Islet precursor cell (in vitro differentiated cells): ENCODE measurements around the gene EEF2K.

ENCODE experiments used
- DNase-seq: peaks from one replicate; pipeline ENCODE4 v3.0.0-alpha.2; 2018

EEF2K gene

DNA sequence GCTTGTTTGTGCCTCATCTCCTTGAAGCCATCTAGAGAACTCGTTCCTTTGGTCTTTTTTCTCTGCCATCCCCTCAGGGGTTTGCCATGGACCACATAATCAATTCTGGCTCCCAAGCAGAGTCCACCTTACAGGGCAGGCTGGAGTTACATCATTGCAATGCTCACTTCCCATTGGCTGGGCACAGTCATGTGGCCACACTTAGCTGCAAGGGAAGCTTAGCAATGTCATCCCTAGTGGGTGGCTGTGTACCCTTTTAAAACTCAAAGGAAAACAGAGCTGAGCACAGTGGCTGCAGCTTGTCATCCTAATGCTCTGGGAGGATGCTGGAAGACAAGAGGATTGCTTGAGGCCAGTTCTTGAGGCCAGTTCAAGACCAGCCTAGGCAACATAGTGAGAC is 49.3 kb downstream of the EEF2K start:
- DNase-seq: no peak

DNA sequence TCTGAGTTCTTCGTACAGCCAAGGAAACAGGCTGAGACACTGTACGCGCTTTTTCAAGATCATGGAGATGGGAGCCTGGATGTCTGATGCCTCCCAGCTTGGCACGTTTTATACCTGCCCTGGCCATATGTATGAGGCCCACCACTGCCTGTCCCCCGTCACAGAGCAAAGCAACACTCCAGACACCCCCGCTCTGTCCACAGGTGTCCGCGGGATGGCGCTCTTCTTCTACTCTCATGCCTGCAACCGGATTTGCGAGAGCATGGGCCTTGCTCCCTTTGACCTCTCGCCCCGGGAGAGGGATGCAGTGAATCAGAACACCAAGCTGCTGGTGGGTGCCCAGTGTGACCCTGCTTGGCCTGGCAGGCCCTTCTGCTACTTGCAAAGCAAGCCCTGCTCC is 51.4 kb downstream of the EEF2K start:
- DNase-seq: no peak

DNA sequence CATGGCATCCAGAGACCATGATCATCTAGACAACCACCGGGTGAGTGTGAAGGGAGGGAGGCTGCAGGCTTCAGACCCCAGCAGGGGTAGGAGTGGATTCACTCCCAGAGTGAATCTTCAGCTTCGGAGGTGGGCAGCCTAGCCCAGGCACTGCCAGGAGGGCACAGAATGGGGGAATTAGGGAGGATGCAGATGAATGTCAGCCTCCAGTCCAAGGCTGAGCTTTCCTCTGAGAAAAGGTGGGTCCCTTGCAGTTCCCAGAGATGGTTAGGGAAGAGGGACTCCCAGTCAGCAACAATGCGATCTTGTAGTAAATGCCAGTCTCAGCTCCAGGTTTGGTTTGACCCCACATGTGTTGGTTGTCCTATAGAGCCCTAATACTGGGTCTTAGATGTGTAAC is 54.4 kb downstream of the EEF2K start:
- DNase-seq: no peak

DNA sequence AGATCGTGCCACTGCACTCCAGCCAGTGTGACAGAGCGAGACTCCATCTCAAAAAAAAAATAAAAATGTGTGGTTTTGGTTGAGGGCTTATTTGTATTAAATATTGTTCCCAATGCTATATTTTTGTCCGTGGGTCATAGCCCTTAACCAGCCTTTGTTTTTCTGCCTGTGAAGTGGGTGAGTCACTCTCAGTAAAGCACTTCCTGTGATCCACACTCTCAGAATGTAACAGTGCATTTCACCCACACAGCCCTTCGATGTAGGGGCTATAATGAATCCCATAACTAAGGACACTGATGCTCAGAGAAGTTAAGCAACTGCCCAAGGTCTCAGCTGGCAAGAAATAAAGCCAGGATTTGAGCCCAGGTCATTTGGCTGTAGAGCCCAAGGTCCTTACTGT is 56.4 kb downstream of the EEF2K start:
- DNase-seq: no peak

GRCh38 chr16:22264786-22265185 is 58.7 kb downstream of the EEF2K start:
- peak; percentile 75 for DNase-seq

DNA sequence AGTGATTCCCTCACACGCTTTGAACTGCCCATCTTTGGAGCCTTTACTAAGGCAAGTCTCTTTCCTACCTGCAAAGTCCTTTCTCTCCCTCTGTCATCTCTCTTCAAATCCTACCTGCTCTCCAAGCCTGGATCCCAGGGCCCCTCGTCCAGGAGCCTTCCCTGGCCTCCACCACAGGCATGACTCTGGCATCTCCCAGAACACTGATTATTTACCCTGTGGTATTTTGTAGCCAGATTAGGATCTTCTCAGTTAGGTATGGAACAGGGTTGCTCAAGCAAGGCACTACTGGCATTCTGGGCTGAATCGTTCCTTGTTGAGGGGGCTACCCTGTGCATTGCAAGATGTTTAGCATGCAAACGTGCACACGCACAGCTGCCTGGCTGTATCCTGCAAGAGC is 59.3 kb downstream of the EEF2K start:
- DNase-seq: no peak

DNA sequence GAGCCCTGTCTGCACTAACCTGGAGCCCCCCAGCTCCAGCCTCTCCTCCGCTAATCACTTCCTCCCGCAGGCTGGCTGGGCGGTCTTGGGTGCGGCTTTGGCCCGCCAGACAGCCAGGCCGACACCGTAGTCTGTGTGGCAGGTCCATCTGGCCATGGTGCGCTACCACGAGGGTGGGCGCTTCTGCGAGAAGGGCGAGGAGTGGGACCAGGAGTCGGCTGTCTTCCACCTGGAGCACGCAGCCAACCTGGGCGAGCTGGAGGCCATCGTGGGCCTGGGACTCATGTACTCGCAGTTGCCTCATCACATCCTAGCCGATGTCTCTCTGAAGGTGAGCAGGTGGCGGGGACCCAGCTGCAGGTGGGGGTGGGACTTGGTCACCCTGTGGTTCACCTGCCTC is 60.5 kb downstream of the EEF2K start:
- no peak for DNase-seq

DNA sequence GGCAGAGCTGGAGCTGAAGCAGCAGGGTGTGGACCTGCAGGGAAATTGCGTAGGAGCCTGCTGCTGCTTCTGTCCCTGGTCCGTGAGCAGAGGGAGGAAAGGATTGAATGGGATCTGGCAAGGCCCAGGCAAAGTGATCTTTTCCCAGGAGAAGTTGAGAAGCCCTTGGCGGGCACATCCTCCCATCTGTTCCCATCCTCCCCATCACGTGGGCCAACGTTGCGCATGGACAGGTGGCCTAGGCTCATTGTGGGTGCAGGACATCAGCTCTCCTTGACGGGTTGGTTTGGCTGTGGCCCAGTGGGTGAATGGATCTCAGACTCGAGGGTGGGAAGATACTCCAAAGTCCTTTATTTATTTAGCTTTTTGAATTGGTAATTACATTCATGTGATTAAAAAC is 61.7 kb downstream of the EEF2K start:
- no peak for DNase-seq

- DNase-seq: no peak
Observed at GRCh38 chr16:22270525-22270924, 64.4 kb downstream of the EEF2K start.

GRCh38 chr16:22272870-22273650 is 67.0 kb downstream of the EEF2K start:
- no peak for DNase-seq

DNA sequence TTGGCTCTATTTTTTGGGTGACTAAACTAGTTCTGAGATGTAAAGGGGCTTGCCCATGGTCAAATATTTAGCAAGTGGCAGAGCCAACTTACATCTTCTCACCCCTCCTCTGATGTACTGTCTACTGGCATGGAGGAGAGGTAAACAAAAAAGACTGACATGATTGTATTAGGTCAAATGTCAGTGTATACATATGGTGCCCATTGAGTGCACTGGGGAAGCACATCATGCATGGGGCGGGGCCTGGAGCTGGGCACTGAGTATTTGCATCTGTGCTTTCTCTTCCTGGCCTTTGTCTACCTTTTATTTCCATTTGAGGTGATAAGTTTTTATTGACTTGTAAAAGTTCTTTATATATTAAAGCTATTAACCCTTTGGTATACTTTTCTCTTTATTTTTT is 68.8 kb downstream of the EEF2K start:
- DNase-seq: no peak

DNA sequence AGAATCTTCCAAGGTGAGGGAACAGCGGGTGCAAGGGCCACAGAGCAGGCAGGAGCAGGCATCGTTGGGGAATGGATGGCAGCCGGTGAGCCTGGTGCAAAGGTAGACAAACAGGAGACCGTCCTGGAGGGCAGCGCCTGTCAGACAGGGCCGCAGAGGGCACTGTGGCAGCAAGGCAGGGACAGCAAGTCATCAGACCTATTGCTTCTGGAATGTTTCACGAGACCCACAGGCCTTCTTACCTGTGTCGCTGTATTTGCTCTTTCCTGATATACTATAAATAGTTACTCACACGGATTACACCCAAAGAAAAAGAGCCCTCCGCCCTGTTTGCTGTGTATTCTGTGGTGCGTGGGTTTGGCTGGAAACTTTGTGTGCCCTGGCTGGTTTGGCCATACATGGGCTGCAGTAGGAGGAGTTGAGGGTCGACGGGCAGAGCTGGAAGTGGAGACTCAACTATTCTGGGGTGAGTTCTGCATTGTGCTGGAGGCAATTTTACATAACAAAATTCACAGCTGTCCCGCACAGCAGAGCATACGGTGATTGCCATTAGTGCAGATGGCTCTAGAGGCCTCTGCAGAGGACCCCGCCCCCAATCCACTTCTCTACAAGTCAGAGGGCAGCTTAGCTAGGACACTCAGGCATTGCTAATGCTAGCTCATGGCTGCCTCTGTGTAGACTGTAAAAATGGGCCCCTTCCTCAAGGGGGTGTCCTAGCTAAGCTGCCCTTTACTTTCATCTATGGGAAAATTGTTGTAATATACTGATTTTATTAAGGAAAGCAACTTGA is 72.6 kb downstream of the EEF2K start:
- no peak for DNase-seq

- no peak for DNase-seq
Observed at GRCh38 chr16:22282254-22282892, 76.3 kb downstream of the EEF2K start.

DNA sequence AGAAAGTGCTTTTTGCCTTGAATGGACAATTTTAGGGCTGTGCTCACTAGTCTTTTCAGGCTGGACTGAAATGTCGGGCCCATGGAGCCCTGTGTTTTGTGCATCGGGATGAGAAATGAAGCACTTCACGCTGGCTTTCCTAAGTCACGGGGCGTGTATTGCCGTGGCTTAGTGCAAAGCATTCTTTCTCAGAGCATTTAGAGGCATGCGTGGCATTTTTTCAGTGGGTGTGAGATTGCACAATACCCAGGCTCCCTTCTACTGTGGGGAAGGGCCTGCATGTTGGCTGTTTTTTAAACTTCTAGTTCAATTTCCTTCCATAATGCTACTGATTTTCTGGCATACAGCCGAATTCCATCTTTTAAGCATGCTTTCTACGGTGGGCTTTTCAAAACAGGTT is 78.6 kb downstream of the EEF2K start:
- DNase-seq: no peak

DNA sequence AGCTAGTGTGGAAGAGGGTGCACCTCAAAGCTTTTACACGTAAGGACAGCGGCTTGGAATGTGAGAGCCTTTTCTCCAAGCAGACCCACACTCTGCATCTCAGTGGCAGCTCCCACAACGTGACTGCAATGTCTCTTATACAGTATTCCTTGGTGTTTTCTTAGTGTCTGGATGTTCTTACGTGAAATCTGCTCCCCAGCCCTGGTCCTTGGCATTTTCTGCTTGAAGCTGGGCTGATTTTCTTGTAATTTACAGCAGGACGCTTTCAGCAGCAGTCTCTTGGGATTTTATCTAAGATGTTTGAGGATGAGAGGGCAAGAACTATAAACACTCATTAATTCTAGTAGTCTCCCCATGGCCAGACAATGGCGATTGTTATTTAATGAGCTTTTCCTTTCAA is 79.0 kb downstream of the EEF2K start:
- no peak for DNase-seq

- no peak for DNase-seq
Observed at GRCh38 chr16:22291020-22291419, 84.9 kb downstream of the EEF2K start.

DNA sequence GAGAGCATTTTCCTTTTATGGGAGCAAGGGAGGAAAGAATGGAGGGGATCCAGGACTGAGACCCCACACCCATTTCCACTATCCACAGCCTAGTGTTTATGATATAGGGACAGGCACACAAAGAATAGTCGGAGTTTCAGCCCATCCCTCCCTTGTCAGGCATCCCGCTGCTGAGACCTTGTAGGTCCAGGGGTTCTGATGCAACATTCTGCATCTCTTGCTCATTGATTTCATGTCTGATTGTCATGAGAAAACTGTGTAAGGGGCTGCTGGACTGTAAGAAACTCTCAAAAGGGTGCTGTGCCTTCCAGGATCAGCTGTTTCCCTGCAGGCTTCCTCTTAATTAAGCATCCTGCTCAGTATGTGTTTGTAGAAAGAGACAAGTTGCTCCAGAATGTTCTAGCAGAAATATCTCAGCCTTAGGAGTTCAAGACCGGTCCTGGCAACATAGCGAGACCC is 85.8 kb downstream of the EEF2K start:
- DNase-seq: no peak

- DNase-seq: no peak
Observed at GRCh38 chr16:22292320-22292719, 86.2 kb downstream of the EEF2K start.

GRCh38 chr16:22293137-22294106 is 87.3 kb downstream of the EEF2K start:
- no peak for DNase-seq

GRCh38 chr16:22296225-22297113 is 90.4 kb downstream of the EEF2K start:
- no peak for DNase-seq

- peak; percentile 99 for DNase-seq
Observed at GRCh38 chr16:22297114-22297870, 91.2 kb downstream of the EEF2K start, which contains the start of gene POLR3E. TSS of gene POLR3E (plus strand) at chr16:22297409. CDS start at chr16:22302969, 5,560 bp downstream.
